MM.1S (cell line): ENCODE measurements around the gene SLC12A2.

ENCODE experiments used
- CTCF ChIP-seq: fragments of 300-600 bp; sonication (generic); IDR thresholded peaks from 2 replicates; pipeline ENCODE4 v1.5.1; 2016; ENCODE audit warnings: antibody characterized with exemption, low read length, mixed read lengths
- EZH2 ChIP-seq: fragments of 300-600 bp; sonication (generic); optimal IDR thresholded peaks from 2 replicates; pipeline ENCODE3; 2017; ENCODE audit warnings: low read depth, mild to moderate bottlenecking, antibody characterized with exemption, low read length, mixed read lengths

GRCh38 chr5:128236334-128236733 is 152.8 kb downstream of the SLC12A2 start:
- no peak for TF ChIP-seq CTCF
- TF ChIP-seq EZH2 = no peak
